ENCODE measurements around the gene MAN1C1. TPM values are rescaled to one million over a fixed set of nuclear protein-coding genes. Genes with fewer than 3 reads are reported as not detected.

MAN1C1 gene
- total and polyA plus RNA-seq, 2 donors (not counting 3 experiments of a cell fraction or from before 2014, with no cell fraction given): 1.5 to 4.0 TPM

GRCh38 chr1:25770541-25771220 lies 154.1 kb downstream of the MAN1C1 start:
- ChIA-PET POLR2A (no interaction called here), CTCF (no interaction called here)
- dilution Hi-C loops (cut with MboI; ENCODE audit: extremely low pct_ligation_motif_present, low sequenced_read_pairs) (no loop called here), intact Hi-C loops (cut with micrococcal nuclease) (no loop called here)
- Histone ChIP-seq H3K36me3 (ENCODE audit: control insufficient read depth in 2 of 2, extremely low read depth in 1 of 2, insufficient read depth in 2 of 2, low read length in 2 of 2) (no peaks in the 10 kb centered on the region), H4K20me1 (replicated peaks; ENCODE audit: control insufficient read depth, extremely low read depth, insufficient read depth, low read length) (no peaks in the 10 kb centered on the region), H3K27ac (ENCODE audit: insufficient read depth, low read depth, low read length) (no peak overlapping the region), H3K4me3 (replicated peaks in 1 of 3; ENCODE audit: insufficient read depth in 1 of 3, low read depth in 1 of 3, low read length in 3 of 3) (no peak overlapping the region), H3K4me1 (ENCODE audit: control insufficient read depth, extremely low read depth, insufficient read depth, low read length) (no peaks in the 10 kb centered on the region), H3K4me2 (ENCODE audit: insufficient read depth, low read length) (no peak overlapping the region), H3K9me1 (replicated peaks; ENCODE audit: control insufficient read depth, extremely low read depth, insufficient read depth, low read length) (no peaks in the 10 kb centered on the region), H3K9ac (replicated peaks; ENCODE audit: extremely low read depth, insufficient read depth, low read length) (no peak overlapping the region), H2AFZ (ENCODE audit: low read depth, low read length) (no peak overlapping the region), H3K79me2 (ENCODE audit: control insufficient read depth, insufficient read depth, low read length) (no peaks in the 10 kb centered on the region), H3K9me3 (replicated peaks; ENCODE audit: control insufficient read depth, insufficient read depth, low read length) (no peaks in the 10 kb centered on the region), H3K27me3 (ENCODE audit: control insufficient read depth in 2 of 2, insufficient read depth in 2 of 2, low read length in 2 of 2) (no peaks in the 10 kb centered on the region)
- no peak for FAIRE-seq
- no peak for DNase-seq (ENCODE audit: low read depth, low spot score)
- TF ChIP-seq GATA2 (IDR thresholded peaks at IDR 0.05; ENCODE audit: insufficient read depth, insufficient read length, low read depth, low read length): no peak
- TF ChIP-seq POLR2A (IDR thresholded peaks at IDR 0.05; ENCODE audit: low read depth, low read length): no peak
- no peak for TF ChIP-seq CTCF (IDR thresholded peaks at IDR 0.05; ENCODE audit: extremely low read depth in 1 of 2, insufficient read depth in 1 of 2, low read depth in 1 of 2, low read length in 2 of 2)
- no peak for TF ChIP-seq JUN (IDR thresholded peaks at IDR 0.05; ENCODE audit: borderline replicate concordance, insufficient read depth, insufficient read length, low read depth)
- TF ChIP-seq POLR2AphosphoS5 (IDR thresholded peaks at IDR 0.05; ENCODE audit: insufficient read depth, low read depth, low read length): no peak
- TF ChIP-seq MYC (IDR thresholded peaks at IDR 0.05; ENCODE audit: low read depth, low read length): no peak
- no peak for TF ChIP-seq MAX (IDR thresholded peaks at IDR 0.05; ENCODE audit: insufficient read depth, insufficient read length)
- no peak for TF ChIP-seq FOS (IDR thresholded peaks at IDR 0.05; ENCODE audit: borderline replicate concordance, insufficient read depth, low read length)
- TF ChIP-seq EZH2 (IDR thresholded peaks at IDR 0.05; ENCODE audit: borderline replicate concordance, low read depth, low read length, severe bottlenecking): no peak
- no TSS peak for BruUV-seq (replicated peaks)

Measured in endothelial cell of umbilical vein (primary cell).